Stromal cell of bone marrow (primary cell): ENCODE data around the gene CRABP2.

Source experiments
- DNase-seq: peaks from one replicate; pipeline ENCODE4 v3.0.0-alpha.2; 2012; ENCODE audit warnings: low read depth

Gene CRABP2

GRCh38 chr1:156741481-156741983 is 36.1 kb upstream of the CRABP2 start:
- DNase-seq: no peak

GRCh38 chr1:156740741-156741480 is 35.5 kb upstream of the CRABP2 start, which contains the start of gene MRPL24:
Gene MRPL24, minus strand, starts transcription at chr1:156741088. Its CDS starts 2,384 bp downstream, at chr1:156738704.
- peak; percentile 100 for DNase-seq

GRCh38 chr1:156740237-156740740 is 34.9 kb upstream of the CRABP2 start:
- DNase-seq: no peak

- DNase-seq: no peak
These were observed 33.5 kb upstream of the CRABP2 start for GRCh38 chr1:156738916-156739315.

GRCh38 chr1:156738407-156738806 is 33.0 kb upstream of the CRABP2 start:
- no peak for DNase-seq

GRCh38 chr1:156733989-156734584 is 28.7 kb upstream of the CRABP2 start:
- no peak for DNase-seq

GRCh38 chr1:156728599-156729462 is 23.4 kb upstream of the CRABP2 start, which contains the start of gene ISG20L2:
Gene ISG20L2, minus strand, starts transcription at chr1:156728766. Its CDS starts 1,114 bp downstream, at chr1:156727652.
- DNase-seq: peak; percentile 98

- DNase-seq: no peak
These were observed 22.7 kb upstream of the CRABP2 start, which contains the start of gene METTL25B for GRCh38 chr1:156727926-156728598. Gene METTL25B, plus strand, starts transcription at chr1:156728469. Its CDS starts 636 bp downstream, at chr1:156729105.

GRCh38 chr1:156727492-156727891 is 22.1 kb upstream of the CRABP2 start:
- DNase-seq: no peak

- DNase-seq: peak; percentile 58
These were observed 21.3 kb upstream of the CRABP2 start for GRCh38 chr1:156726549-156727226.

GRCh38 chr1:156725683-156726280 is 20.4 kb upstream of the CRABP2 start:
- peak; percentile 84 for DNase-seq

- DNase-seq: no peak
These were observed 16.2 kb upstream of the CRABP2 start for GRCh38 chr1:156721535-156721934.

- no peak for DNase-seq
These were observed 15.7 kb upstream of the CRABP2 start for GRCh38 chr1:156721131-156721530.

- no peak for DNase-seq
These were observed 12.0 kb upstream of the CRABP2 start for GRCh38 chr1:156717351-156717750.

- DNase-seq: no peak
These were observed 9.4 kb upstream of the CRABP2 start for GRCh38 chr1:156714830-156715229.

GRCh38 chr1:156712626-156713025 is 7.2 kb upstream of the CRABP2 start:
- DNase-seq: no peak

GRCh38 chr1:156711011-156711817 is 5.8 kb upstream of the CRABP2 start:
- no peak for DNase-seq

- peak; percentile 80 for DNase-seq
These were observed 4.5 kb upstream of the CRABP2 start for GRCh38 chr1:156709757-156710489.

GRCh38 chr1:156709031-156709430 is 3.6 kb upstream of the CRABP2 start:
- no peak for DNase-seq
